ACC112 (cell line): ENCODE measurements around the gene CAPN10.

ENCODE experiments used
- H2AFZ ChIP-seq: fragments of 200-600 bp; sonication (generic); one replicate; pipeline ENCODE4 v1.6.0; 2017; ENCODE audit warnings: antibody characterized with exemption, low read length; ENCODE audit not compliant: unreplicated experiment
- H3K27ac ChIP-seq: fragments of 200-600 bp; sonication (generic); 2 replicates; pipeline ENCODE4 v1.5.1; 2014; ENCODE audit warnings: low read depth, mild to moderate bottlenecking, antibody characterized with exemption, low read length, moderate library complexity
- H3K27me3 ChIP-seq: fragments of 200-600 bp; sonication (generic); 2 replicates; pipeline ENCODE4 v1.6.1; 2014; ENCODE audit warnings: mild to moderate bottlenecking, antibody characterized with exemption, low read length, moderate library complexity, mixed read lengths; ENCODE audit not compliant: insufficient read depth
- H3K36me3 ChIP-seq: fragments of 200-600 bp; sonication (generic); 2 replicates; pipeline ENCODE4 v1.6.1; 2016; ENCODE audit warnings: mild to moderate bottlenecking, antibody characterized with exemption, low read length, moderate library complexity, mixed read lengths; ENCODE audit not compliant: insufficient read depth
- H3K4me1 ChIP-seq: fragments of 200-600 bp; sonication (generic); one replicate; pipeline ENCODE4 v1.6.1; 2016; ENCODE audit warnings: low read length, mixed read lengths; ENCODE audit not compliant: insufficient read depth, unreplicated experiment, control insufficient read depth
- H3K4me3 ChIP-seq: fragments of 200-600 bp; sonication (generic); 2 replicates; pipeline ENCODE4 v1.5.1; 2014; ENCODE audit warnings: mild to moderate bottlenecking, low read depth, low read length
- H3K79me2 ChIP-seq: fragments of 200-600 bp; sonication (generic); one replicate; pipeline ENCODE4 v1.6.0; 2016; ENCODE audit warnings: low read length; ENCODE audit not compliant: control insufficient read depth, unreplicated experiment, insufficient read depth

CAPN10 gene

GRCh38 chr2:240619506-240620148 is 33.1 kb downstream of the CAPN10 start:
- Histone ChIP-seq H3K4me3 (no peak overlapping the region), H3K4me1 (no peaks in the 10 kb centered on the region), H3K36me3 (no peaks in the 10 kb centered on the region), H3K79me2 (no peaks in the 10 kb centered on the region), H3K27ac (no peak overlapping the region), H3K27me3 (no peaks in the 10 kb centered on the region), H2AFZ (no peak overlapping the region)

GRCh38 chr2:240620149-240620731 is 33.7 kb downstream of the CAPN10 start:
- no peak overlapping the region for H3K27ac ChIP-seq
- H3K4me1 ChIP-seq, result no peaks in the 10 kb centered on the region
- H3K79me2 ChIP-seq, result no peaks in the 10 kb centered on the region
- H2AFZ ChIP-seq, result no peak overlapping the region
- no peaks in the 10 kb centered on the region for H3K27me3 ChIP-seq
- no peaks in the 10 kb centered on the region for H3K36me3 ChIP-seq
- no peak overlapping the region for H3K4me3 ChIP-seq

GRCh38 chr2:240620859-240621258 is 34.3 kb downstream of the CAPN10 start:
- Histone ChIP-seq H3K27me3 (no peaks in the 10 kb centered on the region), H2AFZ (no peak overlapping the region), H3K27ac (no peak overlapping the region), H3K36me3 (no peaks in the 10 kb centered on the region), H3K4me3 (no peak overlapping the region), H3K79me2 (no peaks in the 10 kb centered on the region), H3K4me1 (no peaks in the 10 kb centered on the region)

GRCh38 chr2:240622060-240622411 is 35.5 kb downstream of the CAPN10 start:
- H3K79me2 ChIP-seq, result no peaks in the 10 kb centered on the region
- H3K27me3 ChIP-seq, result no peaks in the 10 kb centered on the region
- no peaks in the 10 kb centered on the region for H3K4me1 ChIP-seq
- H2AFZ ChIP-seq, result no peak overlapping the region
- no peak overlapping the region for H3K27ac ChIP-seq
- H3K4me3 ChIP-seq, result no peak overlapping the region
- no peaks in the 10 kb centered on the region for H3K36me3 ChIP-seq

- no peak overlapping the region for H3K4me3 ChIP-seq
- no peaks in the 10 kb centered on the region for H3K79me2 ChIP-seq
- H3K27me3 ChIP-seq, result no peaks in the 10 kb centered on the region
- H2AFZ ChIP-seq, result no peak overlapping the region
- no peaks in the 10 kb centered on the region for H3K36me3 ChIP-seq
- H3K4me1 ChIP-seq, result no peaks in the 10 kb centered on the region
- H3K27ac ChIP-seq, result no peak overlapping the region
Observed at GRCh38 chr2:240622531-240623235, 36.1 kb downstream of the CAPN10 start.

- no peaks in the 10 kb centered on the region for H3K79me2 ChIP-seq
- no peak overlapping the region for H2AFZ ChIP-seq
- no peaks in the 10 kb centered on the region for H3K36me3 ChIP-seq
- H3K27me3 ChIP-seq, result no peaks in the 10 kb centered on the region
- no peak overlapping the region for H3K27ac ChIP-seq
- H3K4me3 ChIP-seq, result no peak overlapping the region
- no peaks in the 10 kb centered on the region for H3K4me1 ChIP-seq
Observed at GRCh38 chr2:240623531-240624010, 37.0 kb downstream of the CAPN10 start.

- no peak overlapping the region for H3K4me3 ChIP-seq
- no peaks in the 10 kb centered on the region for H3K27me3 ChIP-seq
- H3K79me2 ChIP-seq, result no peaks in the 10 kb centered on the region
- H3K4me1 ChIP-seq, result no peaks in the 10 kb centered on the region
- no peaks in the 10 kb centered on the region for H3K36me3 ChIP-seq
- no peak overlapping the region for H2AFZ ChIP-seq
- no peak overlapping the region for H3K27ac ChIP-seq
Observed at GRCh38 chr2:240624011-240624949, 37.7 kb downstream of the CAPN10 start.

- Histone ChIP-seq H3K79me2 (no peaks in the 10 kb centered on the region), H3K4me3 (no peak within 1 kb of the TSS), H2AFZ (no peak within 1 kb of the TSS)
Observed at GRCh38 chr2:240624950-240625621, 38.6 kb downstream of the CAPN10 start, which contains the start of gene GPR35. GPR35 (plus strand) TSS chr2:240625480; CDS start chr2:240629953, 4,473 bp downstream.

GRCh38 chr2:240626531-240627300 is 40.2 kb downstream of the CAPN10 start:
- H3K36me3 ChIP-seq, result no peaks in the 10 kb centered on the region
- no peaks in the 10 kb centered on the region for H3K27me3 ChIP-seq
- H3K4me3 ChIP-seq, result no peak overlapping the region
- no peak overlapping the region for H2AFZ ChIP-seq
- no peaks in the 10 kb centered on the region for H3K4me1 ChIP-seq
- H3K27ac ChIP-seq, result no peak overlapping the region
- H3K79me2 ChIP-seq, result no peaks in the 10 kb centered on the region

More at GRCh38 chr2:240624950-240625621, 38.6 kb downstream of the CAPN10 start, which contains the start of gene GPR35:
- Histone ChIP-seq H3K27ac (no peak within 1 kb of the TSS), H3K27me3 (no peaks in the 10 kb centered on the region), H3K4me1 (no peaks in the 10 kb centered on the region), H3K36me3 (no peaks in the 10 kb centered on the region)
